A549 (cell line): ENCODE measurements around the gene ADRA2A. TPM values are rescaled to one million over a fixed set of nuclear protein-coding genes. Genes with fewer than 3 reads are reported as not detected.

Source experiments
- ATAC-seq, 2 experiments: fragments of 200-7000 bp in 1 of 2; fragments of >200 bp in 1 of 2; cut with Nextera tagmentation in 1 of 2; cut with Tn5 transposase in 1 of 2; 3 replicates each; pipeline versions ENCODE4 v1.8.0 to v1.9.1; 2018 to 2020; ENCODE audit warnings: mild to moderate bottlenecking in 1 of 2, moderate library complexity in 1 of 2
- CTCF ChIA-PET: fragments of 300-600 bp; sonication (Branson Sonifier 250); formaldehyde crosslinking; extraction: SDS; loops from one replicate; lab custom pipeline; 2021; ENCODE audit warnings: antibody characterized with exemption, inconsistent platforms; lab: Yijun Ruan, JAX
- POLR2A ChIA-PET: fragments of 350-600 bp; formaldehyde crosslinking; extraction: SDS; loops from one replicate; lab custom pipeline; 2021; ENCODE audit warnings: antibody characterized with exemption, inconsistent platforms; lab: Yijun Ruan, JAX
- DNase-seq, 2 experiments: peaks; one replicate each; pipeline versions ENCODE4 v3.0.0 to v3.0.0-alpha.2; 2011 to 2016; ENCODE audit warnings: low read depth in 1 of 2, low spot score in 1 of 2
- FAIRE-seq: peaks from 2 replicates; lab custom pipeline; 2011; peaks lifted over from hg19 to GRCh38; lab: Jason Lieb, UNC
- H3K27ac ChIP-seq, 2 experiments: fragments of >200 bp; sonication (Bioruptor Twin); formaldehyde crosslinking; 3 replicates each; pipeline ENCODE4 v1.5.1; 2016 to 2017
- H3K4me1 ChIP-seq: fragments of >200 bp; sonication (Bioruptor Twin); formaldehyde crosslinking; 3 replicates; pipeline ENCODE4 v1.6.1; 2016
- H3K4me2 ChIP-seq: fragments of >200 bp; sonication (Bioruptor Twin); formaldehyde crosslinking; 3 replicates; pipeline ENCODE4 v1.6.1; 2016
- H3K4me3 ChIP-seq: fragments of >200 bp; sonication (Bioruptor Twin); formaldehyde crosslinking; 3 replicates; pipeline ENCODE4 v1.5.1; 2016
- H3K9me3 ChIP-seq: fragments of >200 bp; sonication (Bioruptor Twin); formaldehyde crosslinking; 3 replicates; pipeline ENCODE4 v1.6.1; 2016
- CBX2 ChIP-seq: fragments of 200-600 bp; sonication (generic); IDR thresholded peaks from 2 replicates; pipeline ENCODE4 v1.6.1; 2016; ENCODE audit warnings: low read depth, mild to moderate bottlenecking, borderline replicate concordance
- EP300 ChIP-seq, 2 experiments: fragments of >200 bp; sonication (Bioruptor Twin); formaldehyde crosslinking; IDR thresholded peaks; 2 replicates in 1 of 2; 3 replicates in 1 of 2; pipeline ENCODE4 v1.6.1; 2016 to 2017
- HOXB13 ChIP-seq: fragments of 250-450 bp; sonication (Bioruptor Pico); IDR thresholded peaks from 2 replicates; pipeline ENCODE4 v1.5.0; 2020; ENCODE audit warnings: low read depth, mild to moderate bottlenecking, moderate library complexity
- JUN ChIP-seq, 2 experiments: fragments of >200 bp; sonication (Bioruptor Twin); formaldehyde crosslinking; IDR thresholded peaks; 2 replicates in 1 of 2; 3 replicates in 1 of 2; pipeline ENCODE4 v1.6.1; 2016 to 2017
- JUNB ChIP-seq: fragments of >200 bp; sonication (Bioruptor Twin); formaldehyde crosslinking; IDR thresholded peaks from 2 replicates; pipeline ENCODE4 v1.6.1; 2016
- KDM1A ChIP-seq: fragments of 200-600 bp; sonication (generic); IDR thresholded peaks from 2 replicates; pipeline ENCODE4 v1.6.1; 2016; ENCODE audit warnings: low read depth, mild to moderate bottlenecking
- MAZ ChIP-seq: fragments of 150-350 bp; IDR thresholded peaks from 2 replicates; pipeline ENCODE4 v1.6.1; 2014; ENCODE audit warnings: antibody characterized with exemption, low read depth, low read length, borderline replicate concordance
- NR3C1 ChIP-seq: fragments of >200 bp; sonication (Bioruptor Twin); formaldehyde crosslinking; IDR thresholded peaks from 3 replicates; pipeline ENCODE4 v1.6.1; 2017
- RCOR1 ChIP-seq: fragments of 150-350 bp; IDR thresholded peaks from 2 replicates; pipeline ENCODE4 v1.6.1; 2014; ENCODE audit warnings: antibody characterized with exemption, low read length, low read depth
- RNF2 ChIP-seq: fragments of 200-600 bp; sonication (generic); IDR thresholded peaks from 2 replicates; pipeline ENCODE4 v1.6.1; 2016; ENCODE audit warnings: low read depth, mild to moderate bottlenecking, antibody characterized with exemption, moderate library complexity, borderline replicate concordance
- SREBF2 ChIP-seq: fragments of 450-650 bp; IDR thresholded peaks from 2 replicates; pipeline ENCODE4 v1.6.1; 2014; ENCODE audit warnings: mild to moderate bottlenecking, moderate library complexity
- ZFP36 ChIP-seq: fragments of 450-650 bp; IDR thresholded peaks from 2 replicates; pipeline ENCODE4 v1.6.1; 2014; ENCODE audit warnings: borderline replicate concordance; ENCODE audit not compliant: partially characterized antibody
- ZNF302 ChIP-seq: fragments of 250-450 bp; sonication (Bioruptor Pico); IDR thresholded peaks from 2 replicates; pipeline ENCODE4 v1.9.0; 2021; ENCODE audit warnings: inconsistent platforms, mild to moderate bottlenecking, moderate library complexity
- WGBS: methylation state at CpG from one replicate; pipeline ENCODE4 v1.1.6; 2017; ENCODE audit errors: missing lambda C conversion rate; 5-methylcytosine and 5-hydroxymethylcytosine counted together
- polyA minus RNA-seq: library from RNA; depleted of rRNA, polyadenylated mRNA; stranded (reverse); fragments of >200 nt; gene quantifications from 2 replicates; pipeline ENCODE4 v1.2.3, GENCODE V29; 2011; rRNA and poly(A)+ RNA removed
- polyA plus RNA-seq, 4 experiments: library from polyadenylated mRNA; depleted of rRNA in 3 of 4; stranded (reverse); fragments of >200 nt; fragmentation: RNase III in 1 of 4; extraction: RNeasy Plus Mini Kit Qiagen cat#74134 plus additional on column Dnase treatment in 1 of 4; gene quantifications; 2 replicates in 3 of 4; 3 replicates in 1 of 4; pipeline ENCODE4 v1.2.3, GENCODE V29; 2011 to 2017
- TF ChIP-seq, protein P1 (sequence below): IDR thresholded peaks from 2 replicates; pipeline ENCODE4 v1.6.1; 2012; ENCODE audit warnings: low read depth, borderline replicate concordance
- TF ChIP-seq, protein P2 (sequence below): fragments of 150-350 bp; IDR thresholded peaks from 2 replicates; pipeline ENCODE4 v1.6.1; 2014; ENCODE audit warnings: low read depth, mild to moderate bottlenecking, low read length
- TF ChIP-seq, protein P3 (sequence below): fragments of >200 bp; sonication (Bioruptor Twin); formaldehyde crosslinking; IDR thresholded peaks from 2 replicates; pipeline ENCODE4 v1.6.1; 2016
- TF ChIP-seq, protein P4 (sequence below): IDR thresholded peaks from 2 replicates; pipeline ENCODE4 v1.6.1; 2012
- TF ChIP-seq, protein P5 (sequence below): IDR thresholded peaks from 2 replicates; pipeline ENCODE4 v1.6.1; 2012

Gene ADRA2A
- polyA plus RNA-seq (2011; rRNA removed): not detected in 2 replicates
- 0.01 TPM in 2 replicates for polyA plus RNA-seq (2012; cell fraction: cytosol; rRNA removed)
- polyA plus RNA-seq (2012; cell fraction: nucleus; rRNA removed): 0.04 and 0.05 TPM in 2 replicates
- polyA plus RNA-seq (2017; fragmentation: RNase III; extraction: RNeasy Plus Mini Kit Qiagen cat#74134 plus additional on column Dnase treatment): not detected in 3 replicates
- not detected in 2 replicates for polyA minus RNA-seq

DNA sequence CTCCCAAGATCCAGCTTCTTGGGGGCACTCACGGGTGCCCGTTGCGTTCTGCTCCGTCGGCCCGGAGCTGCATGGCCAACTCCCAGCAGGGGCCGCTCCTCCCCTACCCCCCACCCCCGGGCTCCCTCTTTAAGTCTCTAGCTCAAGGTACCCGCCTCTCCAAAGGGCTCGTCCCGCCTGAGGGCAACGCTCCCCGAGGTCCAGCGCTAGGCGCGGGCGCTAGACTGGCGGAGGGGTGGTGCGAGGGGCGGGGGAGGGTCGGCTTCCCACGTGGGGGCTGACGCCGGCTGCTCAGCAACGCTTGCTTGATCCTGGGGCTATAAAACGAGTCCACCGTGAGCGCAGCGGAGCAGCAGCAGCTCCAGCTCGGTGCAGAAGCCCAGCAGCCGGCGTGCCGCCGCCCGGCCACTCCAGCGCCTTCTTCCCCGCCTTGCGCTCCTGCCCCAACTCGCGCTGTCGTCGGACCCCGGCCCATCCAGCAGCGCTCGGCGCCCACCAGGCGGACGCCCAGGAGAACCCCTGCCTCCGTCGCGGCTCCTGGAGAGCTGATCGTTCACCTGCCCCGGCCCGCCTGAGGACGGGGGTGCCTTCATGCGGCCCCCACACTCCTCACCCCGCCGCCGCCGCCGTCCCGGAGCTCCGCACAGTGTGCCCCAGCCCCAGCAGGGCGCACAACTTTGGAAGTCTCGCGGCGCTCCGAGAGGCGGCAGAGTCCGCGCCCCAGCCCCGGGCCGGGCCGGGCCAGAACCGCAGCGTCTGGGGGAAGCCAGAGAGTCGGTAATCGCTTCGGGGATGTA, at the start of gene ADRA2A:
TSS of gene ADRA2A (plus strand) at position 348 of the 797 bp plus-strand sequence. CDS start 968 bp downstream, outside the sequence.
- WGBS: 12% methylated on average over 26 of the region's 79 CpGs
- CTCF ChIA-PET: interaction anchor here (0.5 to 3.5 kb wide), 23 partner anchors 10 to 1231 kb away, joined by 3 to 26 read pairs (median 5); no protein-coding TSS in a partner anchor
- Histone ChIP-seq H3K4me1 (0 out of 3 replicates have a peak, but pooled peaks cover 4% of the 10 kb centered on the region), H3K9me3 (no peaks in the 10 kb centered on the region), H3K27ac (peak within 1 kb of the TSS in 1 of 2 experiments; percentile 20; a peak in 2 of 6 replicates), H3K4me2 (peak within 1 kb of the TSS; percentile 99), H3K4me3 (peak within 1 kb of the TSS; percentile 61)
- DNase-seq (peak; percentile 30 to 44), FAIRE-seq (no peak), ATAC-seq (peak; percentile 58 to 80)
- no peak for TF ChIP-seq RCOR1
- TF ChIP-seq, protein P1, sequence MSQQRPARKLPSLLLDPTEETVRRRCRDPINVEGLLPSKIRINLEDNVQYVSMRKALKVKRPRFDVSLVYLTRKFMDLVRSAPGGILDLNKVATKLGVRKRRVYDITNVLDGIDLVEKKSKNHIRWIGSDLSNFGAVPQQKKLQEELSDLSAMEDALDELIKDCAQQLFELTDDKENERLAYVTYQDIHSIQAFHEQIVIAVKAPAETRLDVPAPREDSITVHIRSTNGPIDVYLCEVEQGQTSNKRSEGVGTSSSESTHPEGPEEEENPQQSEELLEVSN: 0 out of 2 replicates have a peak, but pooled peaks have one; percentile 40
- TF ChIP-seq RNF2: peak; percentile 23; the same call in 1 of the 2 replicates
- TF ChIP-seq CBX2: no peak
- TF ChIP-seq KDM1A: no peak
- TF ChIP-seq ZNF302 (CRISPR knock-in tag): no peak
- TF ChIP-seq JUN (IDR thresholded peaks at IDR 0.05): no peak
- POLR2A ChIA-PET: interaction anchor here (1.5 kb wide), 1 partner anchor 158 kb away, joined by 4 read pairs; the partner anchor contains the start of genes BBIP1 and SHOC2

DNA sequence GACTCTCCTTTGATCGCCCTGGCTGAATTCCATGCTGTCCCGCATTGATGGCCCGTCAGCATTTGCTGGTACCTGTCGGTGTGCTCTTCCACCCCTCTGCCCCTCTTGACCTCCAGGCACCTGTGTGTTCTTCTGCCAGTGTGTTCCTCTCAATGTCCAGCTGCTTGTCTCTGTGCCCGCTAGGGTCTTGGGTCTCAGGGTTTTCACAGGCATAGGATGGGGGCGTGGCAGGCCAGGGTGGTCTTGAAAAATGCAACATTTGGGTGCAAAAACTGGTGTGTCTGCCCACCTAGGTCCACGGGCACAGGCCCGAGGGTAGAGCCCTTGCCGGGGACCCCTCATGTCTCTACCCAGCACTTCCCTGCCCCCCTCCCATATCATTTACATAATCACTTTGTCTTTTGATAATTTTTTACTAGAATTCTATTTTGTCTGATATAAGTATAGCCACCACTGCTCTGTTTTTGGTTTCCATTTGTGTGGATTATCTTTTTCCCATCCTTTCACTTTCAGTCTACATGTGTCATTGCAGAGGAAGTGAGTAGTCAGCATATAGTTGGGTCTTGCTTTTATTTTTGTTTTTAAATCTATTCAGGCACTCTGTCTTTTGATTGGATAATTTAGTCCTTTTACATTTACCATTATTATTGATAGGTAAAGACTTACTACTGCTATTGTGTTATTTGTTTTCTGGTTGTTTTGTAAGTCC, 46.6 kb upstream of the ADRA2A start:
- no peak for ATAC-seq
- 87% methylated on average over 8 of the region's 9 CpGs for WGBS
- TF ChIP-seq NR3C1: no peak
- no peak for TF ChIP-seq RNF2
- TF ChIP-seq HOXB13 (CRISPR knock-in tag): no peak
- TF ChIP-seq, all 56 proteins: peak for 0
- POLR2A ChIA-PET: no interaction called here
- Histone ChIP-seq H3K4me3 (no peak overlapping the region), H3K4me2 (no peak overlapping the region), H3K4me1 (no peaks in the 10 kb centered on the region), H3K27ac (no peak overlapping the region), H3K9me3 (0 out of 3 replicates have a peak, but pooled peaks cover 3% of the 10 kb centered on the region)
- FAIRE-seq: no peak
- CTCF ChIA-PET: no interaction called here
- DNase-seq: no peak

DNA sequence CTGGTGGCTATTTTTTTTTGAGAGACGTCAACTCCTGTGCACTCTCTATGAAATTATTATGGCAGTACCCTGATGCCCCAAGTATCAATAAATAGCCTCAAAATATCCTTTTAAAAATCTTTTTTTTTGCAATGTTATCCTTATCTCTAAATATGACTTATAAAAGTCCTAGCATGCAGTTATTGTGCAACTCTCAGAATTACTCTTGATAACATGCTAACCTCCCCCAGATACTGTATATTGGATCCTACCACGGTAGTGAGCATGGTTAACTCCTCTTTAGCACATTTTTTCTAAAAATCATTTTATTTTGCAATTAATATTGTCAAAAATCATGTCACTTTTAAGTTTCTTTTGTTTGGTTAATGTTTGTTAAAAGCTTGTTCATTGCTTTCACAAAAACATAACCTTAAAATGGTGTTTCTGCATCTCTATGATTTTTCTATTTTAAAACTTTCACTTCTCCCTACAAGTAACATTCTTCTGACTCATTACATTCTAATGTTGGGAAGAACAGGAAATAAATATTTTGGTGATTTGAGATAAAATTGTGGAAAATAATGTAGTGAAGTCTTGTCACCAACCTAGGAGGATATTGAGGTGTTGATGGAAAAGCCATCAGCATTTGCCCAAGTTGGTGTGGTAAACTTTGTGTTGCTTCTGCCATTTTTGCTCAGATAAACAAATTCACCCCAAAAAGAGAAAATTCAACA, 42.1 kb upstream of the ADRA2A start:
- Histone ChIP-seq H3K4me3 (no peak overlapping the region), H3K27ac (no peak overlapping the region), H3K4me1 (no peaks in the 10 kb centered on the region), H3K4me2 (no peak overlapping the region), H3K9me3 (peaks cover 17% of the 10 kb centered on the region)
- POLR2A ChIA-PET: no interaction called here
- WGBS: 52% methylated on average over 2 of the region's 2 CpGs
- FAIRE-seq (peak; percentile 74), DNase-seq (no peak), ATAC-seq (no peak)
- CTCF ChIA-PET: interaction anchor here (1.0 kb wide), 1 partner anchor 9 kb away, joined by 4 read pairs; no protein-coding TSS in a partner anchor
- TF ChIP-seq, protein P2, sequence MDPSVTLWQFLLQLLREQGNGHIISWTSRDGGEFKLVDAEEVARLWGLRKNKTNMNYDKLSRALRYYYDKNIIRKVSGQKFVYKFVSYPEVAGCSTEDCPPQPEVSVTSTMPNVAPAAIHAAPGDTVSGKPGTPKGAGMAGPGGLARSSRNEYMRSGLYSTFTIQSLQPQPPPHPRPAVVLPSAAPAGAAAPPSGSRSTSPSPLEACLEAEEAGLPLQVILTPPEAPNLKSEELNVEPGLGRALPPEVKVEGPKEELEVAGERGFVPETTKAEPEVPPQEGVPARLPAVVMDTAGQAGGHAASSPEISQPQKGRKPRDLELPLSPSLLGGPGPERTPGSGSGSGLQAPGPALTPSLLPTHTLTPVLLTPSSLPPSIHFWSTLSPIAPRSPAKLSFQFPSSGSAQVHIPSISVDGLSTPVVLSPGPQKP: no peak
- TF ChIP-seq, protein P3, sequence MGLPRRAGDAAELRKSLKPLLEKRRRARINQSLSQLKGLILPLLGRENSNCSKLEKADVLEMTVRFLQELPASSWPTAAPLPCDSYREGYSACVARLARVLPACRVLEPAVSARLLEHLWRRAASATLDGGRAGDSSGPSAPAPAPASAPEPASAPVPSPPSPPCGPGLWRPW: no peak
- TF ChIP-seq, protein P4, sequence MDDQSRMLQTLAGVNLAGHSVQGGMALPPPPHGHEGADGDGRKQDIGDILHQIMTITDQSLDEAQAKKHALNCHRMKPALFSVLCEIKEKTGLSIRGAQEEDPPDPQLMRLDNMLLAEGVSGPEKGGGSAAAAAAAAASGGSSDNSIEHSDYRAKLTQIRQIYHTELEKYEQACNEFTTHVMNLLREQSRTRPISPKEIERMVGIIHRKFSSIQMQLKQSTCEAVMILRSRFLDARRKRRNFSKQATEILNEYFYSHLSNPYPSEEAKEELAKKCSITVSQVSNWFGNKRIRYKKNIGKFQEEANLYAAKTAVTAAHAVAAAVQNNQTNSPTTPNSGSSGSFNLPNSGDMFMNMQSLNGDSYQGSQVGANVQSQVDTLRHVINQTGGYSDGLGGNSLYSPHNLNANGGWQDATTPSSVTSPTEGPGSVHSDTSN: no peak
- TF ChIP-seq JUNB (no peak), SREBF2 (no peak), EP300 (IDR thresholded peaks at IDR 0.05) (no peak), ZFP36 (no peak), MAZ (no peak), CBX2 (no peak)
- TF ChIP-seq, protein P5, sequence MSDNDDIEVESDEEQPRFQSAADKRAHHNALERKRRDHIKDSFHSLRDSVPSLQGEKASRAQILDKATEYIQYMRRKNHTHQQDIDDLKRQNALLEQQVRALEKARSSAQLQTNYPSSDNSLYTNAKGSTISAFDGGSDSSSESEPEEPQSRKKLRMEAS: no peak
